HG03108 (cell line): Measurements from ENCODE around the gene TNFSF15.
"Not testable (repeated sequence)": the region's sequence is repeated elsewhere in the genome, so short reads cannot be mapped to it uniquely, and the experiment has no call there.

Experiments used
- ATAC-seq: cut with Tn5 transposase; IDR thresholded peaks from one replicate; pipeline ENCODE4 v1.9.1; 2021; ENCODE audit warnings: moderate library complexity; ENCODE audit not compliant: unreplicated experiment

TNFSF15 gene

DNA sequence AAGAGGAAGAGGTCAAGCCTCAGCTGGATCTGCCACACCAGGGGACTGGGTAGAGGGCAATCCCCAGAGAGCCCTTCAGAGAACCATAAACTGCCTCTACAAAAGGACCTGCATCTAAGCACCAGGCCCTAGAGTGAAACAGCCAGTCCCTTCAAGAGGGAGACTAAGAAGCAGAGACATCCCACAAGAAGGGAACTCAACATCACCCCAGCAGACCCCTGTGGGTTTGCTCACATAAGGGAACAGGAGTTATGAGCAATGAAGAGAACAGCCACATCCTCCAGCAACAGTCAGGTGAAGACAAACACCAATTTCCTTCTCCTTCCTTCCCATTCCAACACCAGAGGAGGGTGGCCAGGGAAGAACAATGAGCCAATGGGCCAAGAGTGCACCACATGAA lies 48.9 kb downstream of the TNFSF15 start:
- ATAC-seq, result no peak

DNA sequence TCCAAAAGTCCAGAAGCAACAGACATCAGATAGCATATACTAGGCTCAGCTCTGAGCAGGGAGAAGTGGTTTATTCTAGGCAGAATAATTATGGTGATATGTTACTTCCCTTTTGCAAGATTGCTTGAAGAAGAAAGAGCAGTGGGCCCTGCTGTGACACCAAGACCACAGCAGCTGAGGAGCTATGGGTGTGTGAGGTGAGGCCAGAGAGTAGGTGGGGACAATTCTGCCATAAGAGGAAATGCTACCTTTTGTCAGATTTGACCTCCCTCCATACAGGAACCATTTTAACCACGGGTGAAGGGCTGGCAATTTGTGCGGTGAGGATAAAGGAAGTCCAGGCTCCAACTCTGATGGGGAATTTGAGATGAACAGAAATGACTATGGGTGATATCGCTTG lies 51.3 kb downstream of the TNFSF15 start:
- no peak for ATAC-seq

DNA sequence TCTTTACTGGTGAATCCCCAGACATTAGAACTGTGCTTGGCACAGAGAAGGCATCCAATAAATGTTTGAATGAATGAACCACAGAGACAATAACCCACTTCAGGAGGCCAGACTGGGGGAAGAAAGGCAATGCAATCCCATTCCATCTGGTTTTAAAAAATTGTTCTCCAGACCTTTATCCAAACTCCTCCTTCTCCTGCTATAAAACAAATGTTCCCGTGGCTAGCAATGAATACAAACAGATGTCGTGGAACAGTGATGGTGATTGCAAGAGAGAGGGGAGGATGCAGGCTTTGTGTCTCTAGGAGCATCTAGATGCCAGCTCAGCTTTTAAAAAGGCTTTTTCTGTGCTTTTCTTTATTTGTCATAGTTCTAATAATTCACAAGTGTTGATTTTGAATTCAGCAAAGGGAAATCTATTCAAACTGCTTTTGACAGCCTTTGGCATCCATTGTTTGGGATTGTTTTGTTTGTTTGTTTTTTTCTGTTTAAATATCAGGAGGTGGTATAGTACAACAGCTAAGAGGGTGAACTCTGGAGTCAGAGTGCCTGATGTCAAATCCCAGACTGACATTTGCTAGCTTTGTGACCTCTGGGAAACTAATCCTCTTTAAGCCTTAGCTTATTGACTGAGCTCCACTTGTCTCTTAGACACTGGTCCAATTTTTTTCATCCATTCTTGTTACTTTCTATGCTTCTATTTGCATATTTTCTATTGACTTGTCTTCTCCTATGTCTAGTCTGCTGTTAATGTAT lies 59.1 kb downstream of the TNFSF15 start:
- ATAC-seq, result no peak

DNA sequence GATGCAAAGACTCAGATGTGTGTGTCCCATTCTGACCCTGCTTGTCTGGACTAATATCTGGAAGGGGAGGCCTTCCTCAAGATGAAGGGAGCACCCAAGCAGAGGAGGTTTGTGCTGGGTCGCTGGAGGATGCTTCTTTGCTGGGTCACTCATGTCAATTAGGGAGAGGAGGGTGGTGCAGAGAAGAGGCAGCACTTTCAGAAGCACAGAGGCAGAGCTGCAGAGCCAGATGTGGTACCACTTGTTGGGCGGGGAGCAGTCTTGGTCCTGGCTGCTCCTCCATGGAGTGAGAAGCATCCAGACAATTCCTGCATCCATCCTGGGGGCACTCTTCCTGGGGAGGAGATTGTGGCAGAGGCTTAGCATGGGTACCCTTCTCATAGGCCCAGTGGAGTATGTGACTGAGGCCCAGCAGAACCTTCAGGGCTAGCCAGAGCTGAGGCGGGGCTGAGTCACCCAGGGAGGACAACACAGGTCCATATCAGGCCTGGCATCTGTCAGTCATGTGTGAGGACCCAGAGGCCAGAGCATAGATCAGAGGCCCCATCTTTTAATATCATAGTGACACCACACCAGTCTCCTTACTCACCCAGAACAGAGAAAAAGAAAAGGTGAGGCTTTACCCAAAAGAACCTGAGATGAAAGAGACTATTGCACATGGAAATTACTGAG lies 59.8 kb downstream of the TNFSF15 start:
- ATAC-seq, result no peak

DNA sequence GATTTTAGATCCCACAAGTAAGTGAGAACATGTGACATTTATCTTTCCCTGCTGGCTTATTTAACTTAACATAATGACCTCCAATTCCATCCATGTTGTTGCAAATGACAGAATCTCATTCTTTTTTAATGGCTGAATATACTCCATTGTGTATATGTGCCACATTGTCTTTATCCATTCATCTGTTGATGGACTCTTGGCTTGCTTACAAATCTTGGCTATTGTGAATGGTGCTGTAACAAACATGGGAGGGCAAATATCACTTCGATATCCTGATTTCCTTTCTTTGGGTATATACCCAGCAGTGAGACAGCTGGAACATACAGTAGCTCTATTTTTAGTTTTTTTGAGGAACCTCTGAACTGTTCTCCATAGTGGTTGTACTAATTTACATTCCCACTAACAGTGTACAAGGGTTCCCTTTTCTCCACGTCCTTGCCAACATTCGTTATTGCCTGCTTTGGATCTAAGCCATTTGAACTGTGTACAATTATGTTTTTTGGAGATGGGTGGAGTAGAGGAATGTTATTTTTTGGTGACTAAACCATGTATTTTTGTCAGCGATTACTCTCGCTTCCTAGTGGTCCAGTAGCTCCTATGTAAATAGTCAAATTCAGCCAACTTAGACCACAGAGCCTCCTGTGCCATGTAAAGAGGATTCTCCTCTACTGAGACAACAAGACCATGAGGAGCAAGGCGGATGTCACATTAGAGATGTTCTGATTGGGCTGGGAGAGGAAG lies 60.6 kb downstream of the TNFSF15 start:
- no peak for ATAC-seq

DNA sequence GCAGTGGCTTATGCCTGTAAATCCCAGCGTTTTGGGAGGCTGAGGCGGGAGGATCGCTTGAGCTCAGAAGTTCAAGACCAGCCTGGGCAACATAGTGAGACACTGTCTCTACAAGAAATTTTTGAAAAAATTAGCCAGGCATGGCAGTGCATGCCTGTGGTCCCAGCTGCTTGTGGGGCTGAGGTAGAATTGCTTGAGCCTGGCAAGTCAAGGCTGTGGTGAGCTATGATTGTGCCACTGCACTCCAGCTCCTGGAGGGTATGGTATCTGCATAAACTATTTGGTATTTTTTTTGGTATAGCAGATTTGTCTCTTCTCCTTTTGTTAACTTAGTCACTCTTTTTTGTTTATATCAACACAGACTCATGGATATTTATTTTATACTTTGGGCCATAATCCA lies 62.4 kb downstream of the TNFSF15 start:
- no peak for ATAC-seq

DNA sequence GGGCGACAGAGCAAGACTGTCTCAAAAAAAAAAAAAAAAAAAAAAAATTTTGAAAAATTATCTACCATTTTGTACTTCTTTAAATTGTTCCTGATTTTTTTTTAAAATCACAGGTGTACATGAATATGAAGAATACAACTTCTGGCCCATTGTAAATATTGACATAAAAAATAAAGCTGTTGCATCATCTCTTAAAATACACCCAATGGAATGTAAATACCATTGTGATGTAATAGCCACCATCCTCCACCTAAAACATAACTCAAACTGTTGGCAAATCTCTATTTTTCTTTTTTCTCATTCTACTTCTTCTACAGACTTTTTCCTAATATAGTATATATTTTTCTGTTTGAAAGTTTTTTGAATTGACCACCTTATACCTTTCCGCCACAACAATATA lies 62.9 kb downstream of the TNFSF15 start:
- no peak for ATAC-seq

DNA sequence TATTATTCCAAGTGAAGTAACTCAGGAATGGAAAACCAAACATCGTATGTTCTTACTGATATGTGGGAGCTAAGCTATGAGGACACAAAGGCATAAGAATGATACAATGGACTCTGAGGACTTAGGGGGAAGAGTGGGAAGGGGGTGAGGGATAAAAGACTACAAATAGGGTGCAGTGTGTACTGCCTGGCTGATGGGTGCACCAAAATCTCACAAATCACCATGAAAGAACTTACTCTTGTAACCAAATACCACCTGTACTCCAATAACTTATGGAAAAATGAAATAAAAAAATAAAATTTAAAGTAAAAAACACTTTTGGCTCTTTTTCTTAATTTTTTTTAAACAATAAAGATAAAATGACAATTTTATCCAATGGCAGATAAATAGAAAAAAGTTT lies 64.3 kb downstream of the TNFSF15 start:
- ATAC-seq, result not testable (repeated sequence)

DNA sequence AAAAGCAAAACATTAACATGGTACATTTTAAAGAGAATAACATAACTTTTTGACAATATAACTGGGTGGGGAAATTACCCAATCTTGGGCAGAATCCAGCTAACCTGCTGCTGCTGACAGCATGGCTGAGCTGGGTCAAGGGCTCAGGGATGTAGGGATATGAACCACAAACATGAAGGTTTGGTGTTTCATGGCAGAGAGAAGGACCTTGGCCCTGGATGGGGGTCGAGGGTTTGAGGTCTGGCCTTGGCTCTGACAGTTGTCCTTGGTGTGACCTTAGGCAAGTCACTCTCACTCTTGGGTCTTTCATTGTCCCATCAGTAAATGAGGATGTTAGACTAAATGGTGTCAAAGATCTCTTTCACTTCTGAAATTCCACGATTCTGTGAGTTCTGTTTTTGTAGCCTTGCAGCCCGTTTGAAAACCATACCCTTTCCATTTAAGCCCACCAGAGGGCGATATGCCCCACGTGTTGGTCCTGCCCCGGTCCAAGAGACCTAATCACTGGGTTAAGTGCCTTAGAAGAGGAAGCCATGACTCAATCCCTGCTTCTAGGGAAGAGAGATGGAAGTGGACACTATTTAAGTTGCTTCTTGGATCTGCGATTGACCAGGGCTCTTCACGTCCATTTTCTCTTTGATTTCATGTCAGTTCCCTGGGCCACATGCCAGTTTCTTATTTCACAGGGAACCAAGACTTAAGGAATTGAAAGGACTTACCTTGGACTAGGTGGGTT lies 67.1 kb downstream of the TNFSF15 start:
- no peak for ATAC-seq

DNA sequence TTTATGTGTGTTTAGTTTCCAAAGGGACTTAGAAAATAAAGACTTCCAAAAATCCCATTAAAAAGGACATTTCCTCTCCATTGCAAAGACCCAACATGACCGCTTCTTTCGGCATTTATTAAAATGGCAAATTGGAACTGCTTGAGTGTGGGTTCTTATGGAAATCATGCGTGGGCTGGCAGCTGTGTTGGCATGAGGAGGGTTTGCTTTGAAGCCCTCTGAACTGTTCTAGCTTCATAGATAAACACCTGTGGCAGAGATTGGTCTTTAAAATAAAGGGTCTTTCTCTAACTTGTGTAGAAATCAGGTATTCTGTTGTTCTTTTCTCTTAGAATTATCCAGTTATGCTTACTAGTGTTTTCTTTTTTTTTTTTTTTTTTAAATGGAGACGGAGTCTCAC lies 68.0 kb downstream of the TNFSF15 start:
- no peak for ATAC-seq

DNA sequence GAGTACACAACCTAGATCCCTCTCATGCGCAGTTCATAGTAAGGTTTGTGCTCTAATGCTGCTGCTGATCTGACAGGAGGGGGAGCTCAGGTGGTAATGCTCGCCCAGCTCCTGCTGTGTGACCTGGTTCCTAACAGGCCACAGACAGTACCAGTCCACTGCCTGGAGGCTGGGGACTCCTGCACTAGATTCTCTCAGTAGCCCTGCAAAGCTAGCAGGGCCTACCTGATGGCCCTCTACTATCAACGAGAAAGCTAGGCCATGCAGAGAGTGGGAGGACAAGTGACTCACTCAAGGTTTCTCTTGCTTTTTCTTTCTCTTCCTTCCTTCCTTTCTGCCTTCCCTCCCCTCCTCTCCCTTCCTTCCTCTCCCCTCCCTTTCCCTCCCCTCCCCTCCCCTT lies 68.7 kb downstream of the TNFSF15 start:
- no peak for ATAC-seq

DNA sequence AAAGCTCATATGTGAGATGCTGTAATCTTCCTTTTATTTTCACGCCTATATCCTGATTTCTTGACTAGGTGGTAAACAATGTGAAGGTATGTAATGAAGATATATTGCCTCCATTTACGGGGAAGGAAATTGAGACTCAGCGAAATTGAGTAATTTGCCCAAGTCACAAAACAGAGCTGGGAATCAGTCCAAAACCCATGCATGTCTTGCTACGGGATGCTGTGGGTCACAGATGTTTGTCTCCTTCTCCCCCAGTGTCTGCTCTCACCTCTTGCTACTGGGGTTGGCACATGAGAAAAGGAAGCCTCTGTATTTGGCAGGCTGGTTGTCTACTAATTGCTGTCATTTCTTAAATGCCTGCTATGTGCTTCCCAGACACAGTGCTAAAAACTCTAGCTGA lies 70.1 kb downstream of the TNFSF15 start:
- ATAC-seq, result no peak

DNA sequence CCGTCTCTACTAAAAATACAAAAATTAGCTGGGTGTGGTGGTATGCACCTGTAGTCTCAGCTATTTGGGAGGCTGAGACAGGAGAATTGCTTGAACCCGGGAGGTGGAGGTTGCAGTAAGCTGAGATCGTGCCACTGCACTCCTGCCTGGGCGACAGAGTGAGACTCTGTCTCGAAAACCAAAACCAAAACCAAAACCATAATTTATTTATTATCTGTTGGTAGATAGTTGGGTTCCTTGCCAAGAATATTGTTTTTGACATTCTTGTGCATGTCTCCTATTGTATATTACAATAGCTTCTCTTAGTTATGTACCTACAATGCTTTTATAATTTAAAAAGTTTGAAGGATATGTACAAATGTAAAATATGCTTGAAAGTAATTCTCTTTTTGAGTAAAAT lies 70.7 kb downstream of the TNFSF15 start:
- not testable (repeated sequence) for ATAC-seq
